ENCODE measurements around the gene CYP2A13. TPM values are rescaled to one million over a fixed set of nuclear protein-coding genes. Genes with fewer than 3 reads are reported as not detected.
"Not testable (repeated sequence)": the region's sequence is repeated elsewhere in the genome, so short reads cannot be mapped to it uniquely, and the experiment has no call there.

CYP2A13 gene
- not detected in 2 replicates for total RNA-seq
- long read RNA-seq, result 0 reads

GRCh38 chr19:41088151-41088550 is at the start of gene CYP2A13:
CYP2A13 (plus strand) TSS chr19:41088451; CDS start chr19:41088472, 21 bp downstream.
- no peak within 1 kb of the TSS for H3K27ac Mint-ChIP-seq (ENCODE audit: unreplicated experiment)
- TF ChIP-seq CTCF (IDR thresholded peaks at IDR 0.05), result no peak
- H3K27me3 Mint-ChIP-seq (ENCODE audit: unreplicated experiment), result peaks cover 45% of the 10 kb centered on the region
- no peak for DNase-seq (ENCODE audit: extremely low spot score, unreplicated experiment)
- H3K4me1 Mint-ChIP-seq (ENCODE audit: unreplicated experiment), result no peaks in the 10 kb centered on the region
- no peaks in the 10 kb centered on the region for H3K36me3 Mint-ChIP-seq (ENCODE audit: unreplicated experiment)
- H3K9me3 Mint-ChIP-seq (ENCODE audit: unreplicated experiment), result no peaks in the 10 kb centered on the region
- no peak within 1 kb of the TSS for H3K4me3 Mint-ChIP-seq (ENCODE audit: unreplicated experiment)

GRCh38 chr19:41039806-41040205 is 48.4 kb upstream of the CYP2A13 start:
- Mint-ChIP-seq H3K4me3 (ENCODE audit: unreplicated experiment) (no peak overlapping the region), H3K27ac (ENCODE audit: unreplicated experiment) (no peak overlapping the region), H3K9me3 (ENCODE audit: unreplicated experiment) (peaks cover 6% of the 10 kb centered on the region), H3K4me1 (ENCODE audit: unreplicated experiment) (no peaks in the 10 kb centered on the region), H3K27me3 (ENCODE audit: unreplicated experiment) (peaks cover 15% of the 10 kb centered on the region), H3K36me3 (ENCODE audit: unreplicated experiment) (no peaks in the 10 kb centered on the region)
- no peak for DNase-seq (ENCODE audit: extremely low spot score, unreplicated experiment)
- no peak for TF ChIP-seq CTCF (IDR thresholded peaks at IDR 0.05)

GRCh38 chr19:41045095-41045494 is 43.2 kb upstream of the CYP2A13 start:
- not testable (repeated sequence) for H3K36me3 Mint-ChIP-seq (ENCODE audit: unreplicated experiment); H3K27me3 Mint-ChIP-seq (ENCODE audit: unreplicated experiment); H3K4me1 Mint-ChIP-seq (ENCODE audit: unreplicated experiment); H3K27ac Mint-ChIP-seq (ENCODE audit: unreplicated experiment); H3K4me3 Mint-ChIP-seq (ENCODE audit: unreplicated experiment); H3K9me3 Mint-ChIP-seq (ENCODE audit: unreplicated experiment)
- peak; percentile 23 for DNase-seq (ENCODE audit: extremely low spot score, unreplicated experiment)

- no peak for TF ChIP-seq CTCF (IDR thresholded peaks at IDR 0.05)
- no peaks in the 10 kb centered on the region for H3K36me3 Mint-ChIP-seq (ENCODE audit: unreplicated experiment)
Measured at GRCh38 chr19:41050426-41050825, 37.8 kb upstream of the CYP2A13 start.

GRCh38 chr19:41052162-41052561 is 36.1 kb upstream of the CYP2A13 start:
- not testable (repeated sequence) for H3K36me3 Mint-ChIP-seq (ENCODE audit: unreplicated experiment); H3K4me1 Mint-ChIP-seq (ENCODE audit: unreplicated experiment); H3K27me3 Mint-ChIP-seq (ENCODE audit: unreplicated experiment); H3K27ac Mint-ChIP-seq (ENCODE audit: unreplicated experiment); H3K9me3 Mint-ChIP-seq (ENCODE audit: unreplicated experiment); H3K4me3 Mint-ChIP-seq (ENCODE audit: unreplicated experiment)
- DNase-seq (ENCODE audit: extremely low spot score, unreplicated experiment), result peak; percentile 65

More at GRCh38 chr19:41050426-41050825, 37.8 kb upstream of the CYP2A13 start:
- peak; percentile 79 for DNase-seq (ENCODE audit: extremely low spot score, unreplicated experiment)
- no peaks in the 10 kb centered on the region for H3K4me1 Mint-ChIP-seq (ENCODE audit: unreplicated experiment)
- H3K4me3 Mint-ChIP-seq (ENCODE audit: unreplicated experiment), result no peak overlapping the region
- no peaks in the 10 kb centered on the region for H3K9me3 Mint-ChIP-seq (ENCODE audit: unreplicated experiment)
- H3K27me3 Mint-ChIP-seq (ENCODE audit: unreplicated experiment), result peaks cover 9% of the 10 kb centered on the region
- no peak overlapping the region for H3K27ac Mint-ChIP-seq (ENCODE audit: unreplicated experiment)

- not testable (repeated sequence) for H3K27me3 Mint-ChIP-seq (ENCODE audit: unreplicated experiment); H3K27ac Mint-ChIP-seq (ENCODE audit: unreplicated experiment); H3K4me1 Mint-ChIP-seq (ENCODE audit: unreplicated experiment); H3K36me3 Mint-ChIP-seq (ENCODE audit: unreplicated experiment); H3K4me3 Mint-ChIP-seq (ENCODE audit: unreplicated experiment); H3K9me3 Mint-ChIP-seq (ENCODE audit: unreplicated experiment)
- DNase-seq (ENCODE audit: extremely low spot score, unreplicated experiment), result peak; percentile 36
Measured at GRCh38 chr19:41053331-41053730, 34.9 kb upstream of the CYP2A13 start.
